H9 (cell line): Measurements from ENCODE around the gene TLK1. TPM values are rescaled to one million over a fixed set of nuclear protein-coding genes. Genes with fewer than 3 reads are reported as not detected.

Experiments
- DNase-seq: peaks from one replicate; pipeline ENCODE4 v3.0.0-alpha.2; 2017
- H2AFZ ChIP-seq: one replicate; pipeline ENCODE4 v1.6.1; 2013; ENCODE audit warnings: mild to moderate bottlenecking, low read length, control low read depth, moderate library complexity
- H2AK5ac ChIP-seq: 2 replicates; pipeline ENCODE4 v1.6.1; 2013; ENCODE audit warnings: low read length, control low read depth, mixed read lengths; ENCODE audit not compliant: insufficient read length
- H2BK120ac ChIP-seq: one replicate; pipeline ENCODE4 v1.6.1; 2013; ENCODE audit warnings: low read depth, mild to moderate bottlenecking, low read length, control low read depth, inconsistent platforms; ENCODE audit not compliant: poor library complexity, severe bottlenecking
- H2BK12ac ChIP-seq: 2 replicates; pipeline ENCODE4 v1.6.1; 2013; ENCODE audit warnings: low read length, control low read depth, mixed read lengths, low read depth; ENCODE audit not compliant: insufficient read length
- H2BK15ac ChIP-seq: 2 replicates; pipeline ENCODE4 v1.6.1; 2013; ENCODE audit warnings: low read depth, low read length, control low read depth
- H2BK20ac ChIP-seq: one replicate; pipeline ENCODE4 v1.6.1; 2013; ENCODE audit warnings: low read depth, mild to moderate bottlenecking, low read length, control low read depth, inconsistent platforms; ENCODE audit not compliant: poor library complexity, severe bottlenecking
- H2BK5ac ChIP-seq: 2 replicates; pipeline ENCODE4 v1.6.1; 2013; ENCODE audit warnings: low read length, control low read depth, mixed read lengths; ENCODE audit not compliant: insufficient read length
- H3K14ac ChIP-seq: 2 replicates; pipeline ENCODE4 v1.6.1; 2013; ENCODE audit warnings: low read length, control low read depth; ENCODE audit not compliant: insufficient read depth
- H3K18ac ChIP-seq: 2 replicates; pipeline ENCODE4 v1.6.1; 2013; ENCODE audit warnings: low read depth, mild to moderate bottlenecking, mixed read lengths, low read length, control low read depth; ENCODE audit not compliant: insufficient read length
- H3K23ac ChIP-seq: 2 replicates; pipeline ENCODE4 v1.6.1; 2013; ENCODE audit warnings: low read length, control low read depth, mixed read lengths, low read depth; ENCODE audit not compliant: insufficient read length
- H3K23me2 ChIP-seq: 2 replicates; pipeline ENCODE4 v1.6.1; 2013; ENCODE audit warnings: low read depth, mild to moderate bottlenecking, mixed read lengths, low read length, control low read depth; ENCODE audit not compliant: insufficient read length, poor library complexity, severe bottlenecking
- H3K27ac ChIP-seq: 2 replicates; pipeline ENCODE4 v1.5.1; 2013; ENCODE audit warnings: low read length, control low read depth, mixed read lengths, low read depth; ENCODE audit not compliant: insufficient read length
- H3K27me3 ChIP-seq: 2 replicates; pipeline ENCODE4 v1.6.1; 2013; ENCODE audit warnings: low read length, control low read depth, inconsistent platforms; ENCODE audit not compliant: insufficient read depth
- H3K4ac ChIP-seq: 2 replicates; pipeline ENCODE4 v1.6.1; 2013; ENCODE audit warnings: low read depth, mild to moderate bottlenecking, control low read depth, inconsistent platforms, low read length, moderate library complexity
- H3K4me1 ChIP-seq: 2 replicates; pipeline ENCODE4 v1.6.1; 2013; ENCODE audit warnings: low read length, control low read depth, inconsistent platforms; ENCODE audit not compliant: insufficient read depth
- H3K4me2 ChIP-seq: 2 replicates; pipeline ENCODE4 v1.6.1; 2013; ENCODE audit warnings: low read length, control low read depth, mixed read lengths; ENCODE audit not compliant: insufficient read length, insufficient read depth
- H3K56ac ChIP-seq: 2 replicates; pipeline ENCODE4 v1.6.1; 2013; ENCODE audit warnings: low read depth, mild to moderate bottlenecking, mixed read lengths, low read length, control low read depth; ENCODE audit not compliant: insufficient read length
- H3K79me1 ChIP-seq: 2 replicates; pipeline ENCODE4 v1.6.1; 2013; ENCODE audit warnings: low read depth, mild to moderate bottlenecking, moderate library complexity, low read length, control low read depth, inconsistent platforms; ENCODE audit not compliant: insufficient read depth, poor library complexity, severe bottlenecking
- H3K79me2 ChIP-seq: 2 replicates; pipeline ENCODE4 v1.6.1; 2013; ENCODE audit warnings: low read length, control low read depth, inconsistent platforms; ENCODE audit not compliant: insufficient read depth
- H3K9ac ChIP-seq: 2 replicates; pipeline ENCODE4 v1.6.1; 2013; ENCODE audit warnings: low read length, control low read depth, mixed read lengths; ENCODE audit not compliant: insufficient read length; ENCODE audit errors: extremely low read depth
- H3K9me3 ChIP-seq: one replicate; pipeline ENCODE4 v1.6.1; 2013; ENCODE audit warnings: low read depth, low read length, inconsistent platforms; ENCODE audit not compliant: control insufficient read depth
- H3T11ph ChIP-seq: one replicate; pipeline ENCODE4 v1.6.1; 2013; ENCODE audit warnings: mild to moderate bottlenecking, low read length, control low read depth, inconsistent platforms
- H4K20me1 ChIP-seq: one replicate; pipeline ENCODE4 v1.6.1; 2013; ENCODE audit not compliant: control insufficient read depth, insufficient read length, insufficient read depth
- H4K5ac ChIP-seq: 2 replicates; pipeline ENCODE4 v1.6.1; 2013; ENCODE audit warnings: low read depth, mild to moderate bottlenecking, mixed read lengths, low read length, control low read depth; ENCODE audit not compliant: insufficient read length
- H4K8ac ChIP-seq: replicated peaks from 2 replicates; pipeline ENCODE4 v1.6.1; 2013; ENCODE audit warnings: low read length, control low read depth, mixed read lengths, low read depth; ENCODE audit not compliant: insufficient read length
- H4K91ac ChIP-seq: 2 replicates; pipeline ENCODE4 v1.6.1; 2013; ENCODE audit warnings: low read depth, mild to moderate bottlenecking, moderate library complexity, mixed read lengths, low read length, control low read depth; ENCODE audit not compliant: insufficient read length
- H3K27ac Mint-ChIP-seq, 3 experiments: 2 replicates in 2 of 3; 3 replicates in 1 of 3; pipeline ENCODE4 v1.8.0; 2020 to 2021; ENCODE audit warnings: mixed read lengths in 3 of 3, mild to moderate bottlenecking in 1 of 3, moderate library complexity in 1 of 3
- H3K27me3 Mint-ChIP-seq: 2 replicates; pipeline ENCODE4 v1.8.0; 2021; ENCODE audit warnings: low read depth, mild to moderate bottlenecking, moderate library complexity, mixed read lengths
- H3K36me3 Mint-ChIP-seq, 3 experiments: 2 replicates in 2 of 3; 3 replicates in 1 of 3; pipeline ENCODE4 v1.8.0; 2020 to 2021; ENCODE audit warnings: low read depth in 3 of 3, mixed read lengths in 3 of 3; ENCODE audit not compliant: insufficient read depth in 1 of 3
- H3K4me1 Mint-ChIP-seq, 2 experiments: 2 replicates each; pipeline ENCODE4 v1.8.0; 2020; ENCODE audit warnings: mixed read lengths in 2 of 2
- H3K4me3 Mint-ChIP-seq, 2 experiments: 2 replicates in 1 of 2; 3 replicates in 1 of 2; pipeline ENCODE4 v1.8.0; 2020 to 2021; ENCODE audit warnings: mild to moderate bottlenecking in 2 of 2, mixed read lengths in 2 of 2, moderate library complexity in 1 of 2
- H3K9me3 Mint-ChIP-seq, 2 experiments: 2 replicates in 1 of 2; 3 replicates in 1 of 2; pipeline ENCODE4 v1.8.0; 2020; ENCODE audit warnings: mild to moderate bottlenecking in 2 of 2, mixed read lengths in 2 of 2, moderate library complexity in 1 of 2
- WGBS: extraction: QIAGEN DNeasy Blood & Tissue Kit; methylation state at CpG from one replicate; pipeline ENCODE4 v1.1.7; 2013; ENCODE audit warnings: missing lambda C conversion rate, low lambda C conversion rate, mixed read lengths; ENCODE audit not compliant: insufficient read length; ENCODE audit errors: extremely low coverage; 5-methylcytosine and 5-hydroxymethylcytosine counted together
- total RNA-seq: library from RNA; stranded (reverse); gene quantifications from 2 replicates; pipeline ENCODE4 v1.2.1, GENCODE V29; 2021
- TF ChIP-seq, protein P1 (sequence below): fragments of 200-600 bp; sonication (generic); conservative IDR thresholded peaks from 3 replicates; pipeline ENCODE4 v1.8.0; 2021; ENCODE audit warnings: antibody characterized with exemption, mild to moderate bottlenecking

TLK1 gene
- total RNA-seq, 1 experiment from 2014 or later = 112 TPM

DNA sequence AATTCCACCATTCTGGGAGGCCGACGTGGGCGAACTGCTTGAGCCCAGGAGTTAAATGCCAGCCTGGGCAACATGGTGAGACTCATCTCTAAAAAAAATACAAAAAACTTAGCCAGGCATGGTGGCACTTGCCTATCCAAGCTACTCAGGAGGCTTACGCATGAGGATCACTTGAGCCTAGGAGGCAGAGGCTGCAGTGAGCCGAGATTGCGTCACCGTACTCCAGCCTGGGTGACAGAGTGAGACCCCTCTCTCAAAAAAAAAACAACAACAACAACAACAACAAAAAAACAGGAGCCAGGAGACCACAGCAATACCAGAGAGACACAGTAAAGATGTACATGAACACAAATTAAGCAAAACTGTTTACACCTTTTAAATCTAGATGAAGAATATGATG is 52.9 kb downstream of the TLK1 start:
- Histone ChIP-seq H3K4ac (no peak overlapping the region), H3K9ac (no peak overlapping the region), H2BK120ac (no peak overlapping the region), H2AK5ac (no peak overlapping the region), H2BK20ac (no peak overlapping the region), H3K79me1 (peaks cover 3% of the 10 kb centered on the region), H3K27me3 (no peaks in the 10 kb centered on the region), H2BK15ac (no peak overlapping the region), H3K4me2 (no peak overlapping the region), H3K27ac (no peak overlapping the region), H2BK12ac (no peak overlapping the region), H3K56ac (no peak overlapping the region), H3K9me3 (no peaks in the 10 kb centered on the region), H3K4me1 (no peaks in the 10 kb centered on the region), H4K20me1 (no peaks in the 10 kb centered on the region), H3T11ph (no peak overlapping the region), H3K14ac (no peak overlapping the region), H2AFZ (no peak overlapping the region), H3K23ac (no peak overlapping the region), H3K23me2 (no peaks in the 10 kb centered on the region), H4K8ac (no peak overlapping the region), H2BK5ac (no peak overlapping the region), H3K18ac (no peak overlapping the region), H4K91ac (no peak overlapping the region), H3K79me2 (peaks cover 14% of the 10 kb centered on the region), H4K5ac (no peak overlapping the region)
- H3K9me3 Mint-ChIP-seq = no peaks in the 10 kb centered on the region
- no peak overlapping the region for H3K4me3 Mint-ChIP-seq
- H3K36me3 Mint-ChIP-seq = peaks cover 4 to 36% (median 16%) of the 10 kb centered on the region in 3 experiments; a peak in 6 of 7 replicates
- peaks cover 14 to 15% of the 10 kb centered on the region in 2 experiments for H3K4me1 Mint-ChIP-seq
- DNase-seq = no peak
- TF ChIP-seq, protein P1, sequence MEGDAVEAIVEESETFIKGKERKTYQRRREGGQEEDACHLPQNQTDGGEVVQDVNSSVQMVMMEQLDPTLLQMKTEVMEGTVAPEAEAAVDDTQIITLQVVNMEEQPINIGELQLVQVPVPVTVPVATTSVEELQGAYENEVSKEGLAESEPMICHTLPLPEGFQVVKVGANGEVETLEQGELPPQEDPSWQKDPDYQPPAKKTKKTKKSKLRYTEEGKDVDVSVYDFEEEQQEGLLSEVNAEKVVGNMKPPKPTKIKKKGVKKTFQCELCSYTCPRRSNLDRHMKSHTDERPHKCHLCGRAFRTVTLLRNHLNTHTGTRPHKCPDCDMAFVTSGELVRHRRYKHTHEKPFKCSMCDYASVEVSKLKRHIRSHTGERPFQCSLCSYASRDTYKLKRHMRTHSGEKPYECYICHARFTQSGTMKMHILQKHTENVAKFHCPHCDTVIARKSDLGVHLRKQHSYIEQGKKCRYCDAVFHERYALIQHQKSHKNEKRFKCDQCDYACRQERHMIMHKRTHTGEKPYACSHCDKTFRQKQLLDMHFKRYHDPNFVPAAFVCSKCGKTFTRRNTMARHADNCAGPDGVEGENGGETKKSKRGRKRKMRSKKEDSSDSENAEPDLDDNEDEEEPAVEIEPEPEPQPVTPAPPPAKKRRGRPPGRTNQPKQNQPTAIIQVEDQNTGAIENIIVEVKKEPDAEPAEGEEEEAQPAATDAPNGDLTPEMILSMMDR = no peak
- no peaks in the 10 kb centered on the region for H3K27me3 Mint-ChIP-seq
- H3K27ac Mint-ChIP-seq = peak overlapping the region in 2 of 3 experiments; percentile 77 to 79; a peak in 4 of 7 replicates
- WGBS = no CpG with 5 or more reads among the region's 7 CpGs
